Measurements from ENCODE around the gene BRIP1.
"Not testable (repeated sequence)": the region's sequence is repeated elsewhere in the genome, so short reads cannot be mapped to it uniquely, and the experiment has no call there.

The BRIP1 gene

GRCh38 chr17:61827649-61828395 is 35.5 kb downstream of the BRIP1 start:
- no peak for DNase-seq (ENCODE audit: low read depth)

DNA sequence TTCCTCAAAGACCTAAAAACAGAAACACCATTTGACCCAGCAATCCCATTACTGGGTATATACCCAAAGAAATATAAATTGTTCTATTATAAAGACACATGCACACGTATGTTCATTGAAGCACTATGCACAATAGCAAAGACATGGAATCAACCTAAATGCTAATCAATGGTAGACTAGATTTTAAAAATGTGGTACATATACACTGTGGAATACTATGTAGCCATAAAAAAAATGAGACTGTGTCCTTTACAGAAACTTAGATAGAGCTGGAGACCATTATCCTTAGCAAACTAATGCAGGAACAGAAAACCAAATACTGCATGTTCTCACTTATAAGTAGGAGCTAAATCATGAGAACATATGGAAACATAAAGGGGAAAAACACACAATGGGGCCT is 36.5 kb downstream of the BRIP1 start:
- DNase-seq (ENCODE audit: low read depth): not testable (repeated sequence)

DNA sequence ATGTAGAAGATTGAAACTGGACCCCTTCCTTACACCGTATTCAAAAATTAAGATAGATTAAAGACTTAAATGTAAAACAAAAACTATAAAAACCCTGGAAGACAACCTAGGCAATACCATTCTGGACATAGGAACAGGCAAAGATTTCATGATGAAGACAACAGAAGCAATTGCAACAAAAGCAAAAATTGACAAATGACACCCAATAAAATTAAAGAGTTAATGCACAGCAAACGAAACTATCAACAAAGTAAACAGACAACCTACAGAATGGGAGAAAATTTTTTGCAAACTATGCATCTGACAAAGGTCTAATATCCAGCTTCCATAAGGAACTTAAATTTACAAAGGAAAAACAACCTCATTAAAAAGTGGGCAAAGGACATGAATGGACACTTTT is 37.1 kb downstream of the BRIP1 start:
- not testable (repeated sequence) for DNase-seq (ENCODE audit: low read depth)

DNA sequence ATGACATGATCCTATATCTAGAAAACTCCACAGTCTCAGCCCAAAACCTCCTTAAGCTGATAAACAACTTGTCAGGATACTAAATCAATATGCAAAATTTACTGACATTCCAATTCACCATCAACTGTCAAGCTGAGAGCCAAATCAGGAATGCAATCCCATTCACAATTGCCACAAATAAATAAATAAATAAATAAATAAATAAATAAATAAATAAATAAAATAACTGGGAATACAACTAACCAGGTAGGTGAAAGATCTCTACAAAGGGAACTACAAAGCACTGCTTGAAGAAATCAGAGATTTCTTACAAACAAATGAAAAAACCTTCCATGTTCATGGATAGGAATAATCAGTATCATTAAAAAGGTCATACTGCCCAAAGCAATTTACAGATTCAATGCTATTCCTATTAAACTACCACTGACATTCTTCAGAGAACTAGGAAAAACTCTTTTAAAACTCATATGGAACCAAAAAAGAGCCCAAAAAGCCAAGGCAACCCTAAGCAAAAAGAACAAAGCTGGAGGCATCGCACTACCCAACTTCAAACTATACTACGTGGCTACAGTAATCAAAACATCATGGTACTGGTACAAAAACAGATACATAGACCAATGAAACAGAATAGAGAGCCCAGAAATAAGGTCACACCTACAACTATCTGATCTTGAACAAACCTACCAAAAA is 37.7 kb downstream of the BRIP1 start:
- DNase-seq (ENCODE audit: low read depth): no peak

- no peak for DNase-seq (ENCODE audit: low read depth)
Observed at GRCh38 chr17:61822326-61823285, 40.7 kb downstream of the BRIP1 start.

DNA sequence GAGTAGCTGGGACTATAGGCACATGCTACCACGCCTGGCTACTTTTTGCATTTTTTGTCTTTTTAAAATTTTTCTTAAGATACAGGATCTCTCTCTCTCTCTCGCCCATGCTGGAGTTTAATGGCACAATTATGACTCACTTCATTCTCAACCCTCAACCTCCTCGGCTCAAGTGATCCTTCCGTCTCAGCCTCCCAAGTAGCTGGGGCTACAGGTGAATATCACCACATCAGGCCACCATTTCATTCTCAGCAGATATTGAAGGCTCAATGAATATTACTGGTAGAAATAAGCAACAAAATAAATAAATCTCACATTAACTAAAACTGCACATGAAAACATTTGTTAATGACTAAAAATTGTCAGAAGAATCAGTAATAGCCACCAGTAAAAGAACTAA is 41.7 kb downstream of the BRIP1 start:
- DNase-seq (ENCODE audit: low read depth): no peak

GRCh38 chr17:61819265-61819664 is 44.1 kb downstream of the BRIP1 start:
- DNase-seq (ENCODE audit: low read depth): not testable (repeated sequence)

DNA sequence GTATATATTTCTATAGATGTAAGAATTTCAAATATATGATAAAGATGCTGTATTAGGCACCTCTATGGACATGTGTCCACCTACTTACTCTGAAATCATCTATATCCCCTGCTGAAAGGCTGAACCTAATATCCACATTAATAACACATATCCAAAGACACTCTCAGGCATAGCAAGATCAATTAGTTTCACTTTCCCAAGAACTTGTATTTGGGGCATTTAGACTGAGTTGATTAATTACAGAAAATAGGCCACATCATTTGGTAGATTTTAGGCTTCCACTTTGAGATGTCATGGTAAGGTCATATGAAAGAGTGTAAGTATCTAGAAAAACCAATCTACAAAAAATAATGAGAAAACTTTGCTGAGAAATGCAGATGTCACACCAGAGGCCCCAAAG is 45.1 kb downstream of the BRIP1 start:
- no peak for DNase-seq (ENCODE audit: low read depth)

- DNase-seq (ENCODE audit: low read depth): no peak
Observed at GRCh38 chr17:61817452-61817851, 45.9 kb downstream of the BRIP1 start.

- peak; percentile 53 for DNase-seq (ENCODE audit: low read depth)
Observed at GRCh38 chr17:61816538-61816937, 46.8 kb downstream of the BRIP1 start.

- DNase-seq (ENCODE audit: low read depth): no peak
Observed at GRCh38 chr17:61815863-61816503, 47.3 kb downstream of the BRIP1 start.

DNA sequence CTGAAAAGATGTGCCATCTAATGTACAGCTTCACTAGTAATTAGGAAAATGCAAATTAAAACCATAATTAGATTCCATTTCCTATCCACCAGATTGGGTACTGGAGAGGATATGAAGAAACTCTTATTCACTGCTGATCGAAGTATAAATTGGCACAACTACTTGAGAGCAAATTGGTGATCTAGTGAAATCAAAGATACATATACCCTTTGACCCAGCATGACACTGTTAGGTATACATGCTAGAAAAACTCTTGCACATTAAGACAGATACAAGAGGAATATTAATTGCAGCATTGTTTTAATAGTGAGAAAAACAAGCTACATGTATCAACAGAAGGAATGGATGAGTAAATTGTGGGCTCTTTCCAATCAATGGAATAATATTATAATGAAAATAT is 48.8 kb downstream of the BRIP1 start:
- DNase-seq (ENCODE audit: low read depth): no peak

GRCh38 chr17:61813211-61813610 is 50.1 kb downstream of the BRIP1 start:
- peak; percentile 34 for DNase-seq (ENCODE audit: low read depth)

- DNase-seq (ENCODE audit: low read depth): no peak
Observed at GRCh38 chr17:61812747-61813146, 50.6 kb downstream of the BRIP1 start.

DNA sequence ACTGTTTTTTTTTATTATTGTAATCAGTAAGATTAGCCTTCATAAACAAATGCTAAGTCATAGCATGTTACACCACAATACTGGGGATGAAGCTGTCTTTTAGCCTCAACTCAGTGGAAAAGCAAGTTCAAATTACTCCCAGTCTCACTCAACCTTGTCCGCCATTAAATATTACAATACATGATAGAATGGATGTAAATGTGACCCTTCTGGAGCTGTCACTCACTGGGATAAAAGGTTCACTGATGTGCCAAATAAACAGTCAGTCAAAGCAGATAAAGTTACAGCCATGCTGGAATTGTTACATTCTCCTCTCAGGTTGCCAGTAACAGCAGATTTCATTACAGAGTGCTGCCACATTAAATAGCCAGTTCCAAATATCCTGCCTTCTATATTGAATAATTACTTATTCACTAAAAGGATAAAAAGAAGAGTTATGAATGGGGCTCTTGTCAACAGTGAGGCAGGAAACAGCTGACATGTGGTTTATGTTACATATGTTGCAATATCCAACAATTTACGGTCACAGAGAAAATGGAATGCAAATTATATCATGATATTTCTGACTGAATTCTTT is 53.4 kb downstream of the BRIP1 start:
- peak; percentile 82 for DNase-seq (ENCODE audit: low read depth)

DNA sequence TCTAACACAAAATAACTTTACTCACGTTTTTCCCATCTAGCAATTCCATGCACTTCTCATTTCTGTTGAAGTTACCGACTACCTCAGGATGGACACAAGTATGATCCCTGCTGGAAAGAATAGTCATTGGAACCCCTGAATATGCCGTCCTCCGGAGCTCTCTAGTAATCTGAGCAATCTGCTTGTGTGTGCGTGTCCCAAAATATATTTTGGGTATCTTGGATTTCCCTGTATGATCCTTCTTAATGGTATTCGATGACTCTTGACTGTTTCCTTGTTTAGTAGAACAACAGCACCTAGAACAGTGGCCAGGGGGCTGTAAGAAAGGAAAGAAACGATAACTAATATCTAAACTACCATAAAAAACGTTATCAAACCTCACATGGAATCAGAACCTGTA is 54.9 kb downstream of the BRIP1 start:
- no peak for DNase-seq (ENCODE audit: low read depth)

DNA sequence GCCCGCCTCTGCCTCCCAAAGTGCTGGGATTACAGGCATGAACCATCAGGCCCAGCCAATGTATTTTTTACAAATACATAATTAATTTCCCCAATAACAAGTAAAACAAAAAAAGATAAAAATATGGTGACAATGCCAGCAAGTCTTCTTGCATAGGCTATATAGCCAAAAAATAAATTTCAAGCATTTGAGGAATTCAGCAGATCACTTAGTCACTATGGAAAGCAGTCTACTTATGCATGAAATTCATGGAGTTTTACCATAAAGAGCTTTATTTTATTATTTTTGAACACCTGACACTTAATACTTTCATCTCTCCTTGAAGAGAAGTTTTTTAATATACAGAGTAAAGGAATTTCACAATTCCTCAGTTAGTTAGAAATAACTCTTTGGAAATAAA is 56.4 kb downstream of the BRIP1 start:
- peak; percentile 54 for DNase-seq (ENCODE audit: low read depth)

DNA sequence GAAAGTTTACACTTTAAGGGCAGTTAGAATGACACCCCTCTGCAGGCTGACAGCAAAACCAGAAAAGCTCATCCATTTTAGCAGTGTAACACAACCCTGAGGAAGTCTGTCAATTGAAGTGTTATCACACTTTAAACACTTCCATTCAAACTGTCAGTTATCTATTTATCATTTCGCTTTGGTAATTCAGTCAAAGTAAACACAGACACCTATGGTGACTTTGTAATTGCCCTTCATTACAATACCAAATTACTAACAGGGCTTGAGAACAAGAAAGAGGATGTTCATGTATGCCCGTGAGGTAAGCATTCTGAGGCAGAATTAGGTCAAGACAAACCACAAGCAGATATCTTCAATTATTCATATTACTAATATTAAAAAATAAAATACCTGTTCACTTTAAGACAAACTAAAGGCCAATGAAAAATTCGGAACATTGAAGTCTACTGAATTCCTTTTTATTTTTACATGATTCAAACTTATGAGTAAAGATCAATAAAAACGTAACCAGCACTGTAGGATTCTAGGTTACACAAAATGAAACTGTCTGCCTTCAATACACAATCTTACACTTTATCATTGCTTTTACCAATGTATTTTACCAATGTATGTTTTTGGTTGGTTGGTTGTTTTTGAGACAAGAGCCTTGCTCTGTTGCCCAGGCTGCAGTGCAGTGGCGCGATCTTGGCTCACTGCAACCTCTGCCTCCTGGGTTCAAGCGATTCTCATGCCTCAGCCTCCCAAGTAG is 57.1 kb downstream of the BRIP1 start:
- peak; percentile 39 for DNase-seq (ENCODE audit: low read depth)

DNA sequence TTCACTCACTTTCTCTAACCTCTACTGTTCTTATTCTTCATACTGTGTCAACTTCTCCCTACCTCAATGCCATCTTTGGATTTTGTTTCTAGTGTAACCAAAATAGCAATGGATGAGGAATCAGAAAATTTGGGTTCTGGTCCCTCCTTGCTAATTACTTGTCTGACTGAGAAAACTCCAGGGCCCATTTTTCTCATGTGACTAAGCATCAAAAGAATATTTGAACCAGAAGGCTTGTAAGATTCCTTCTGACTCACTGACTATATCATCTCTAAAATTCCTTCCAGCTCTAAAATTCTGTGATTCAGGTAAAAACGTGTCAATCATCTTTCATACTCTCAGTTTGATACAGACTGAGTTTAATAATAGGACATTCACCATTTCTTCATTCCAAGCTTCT is 57.9 kb downstream of the BRIP1 start:
- peak; percentile 80 for DNase-seq (ENCODE audit: low read depth)

GRCh38 chr17:61803796-61804195 is 59.5 kb downstream of the BRIP1 start:
- no peak for DNase-seq (ENCODE audit: low read depth)

DNA sequence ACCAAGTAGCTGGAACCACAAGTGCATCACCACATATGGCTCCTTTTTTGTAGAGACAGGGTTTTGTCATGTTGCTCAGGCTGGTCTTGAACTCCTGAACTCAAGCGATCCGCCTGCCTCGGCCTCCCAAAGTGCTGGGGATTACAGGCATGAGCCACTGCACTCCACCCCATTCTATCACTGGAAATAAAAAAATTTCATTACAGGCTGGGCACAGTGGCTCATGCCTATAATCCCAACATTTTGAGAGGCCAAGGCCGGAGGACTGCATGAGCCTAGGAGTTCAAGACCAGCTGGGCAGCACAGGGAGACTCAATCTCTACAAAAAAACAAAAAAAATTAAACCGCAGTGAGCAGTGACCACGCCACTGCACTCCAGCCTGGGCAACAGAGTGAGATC is 60.1 kb downstream of the BRIP1 start:
- no peak for DNase-seq (ENCODE audit: low read depth)

Data from iris pigment epithelial cell (primary cell).